ENCODE measurements around the gene COA1. TPM values are rescaled to one million over a fixed set of nuclear protein-coding genes. Genes with fewer than 3 reads are reported as not detected.
"Not testable (repeated sequence)": the region's sequence is repeated elsewhere in the genome, so short reads cannot be mapped to it uniquely, and the experiment has no call there.

Gene COA1
- total RNA-seq, 4 donors from 2014 or later, result 25.9 to 36.0 (median 31.1) TPM

GRCh38 chr7:43735403-43735801 is 6.1 kb upstream of the COA1 start:
- TF ChIP-seq CTCF (IDR thresholded peaks at IDR 0.05), result no peak
- TF ChIP-seq POLR2A (IDR thresholded peaks at IDR 0.05), result no peak
- intact Hi-C loops (cut with DNase I; ENCODE audit: low total_unique reads), result no loop called here
- WGBS, 2 donors, result 94 to 98% methylated on average over 1 of the region's 1 CpG
- DNase-seq (ENCODE audit: low spot score in 2 of 2), result no peak
- no peak overlapping the region for H3K4me3 ChIP-seq (ENCODE audit: low read depth, poor library complexity, severe bottlenecking)

GRCh38 chr7:43734575-43735332 is 5.4 kb upstream of the COA1 start:
- intact Hi-C loops (cut with DNase I; ENCODE audit: low total_unique reads); H3K4me3 ChIP-seq (ENCODE audit: low read depth, poor library complexity, severe bottlenecking); DNase-seq (ENCODE audit: low spot score in 2 of 2): not testable (repeated sequence)
- WGBS, 2 donors, result 60 to 65% methylated on average over 18 of the region's 18 CpGs

GRCh38 chr7:43731494-43731893 is 2.2 kb upstream of the COA1 start:
- WGBS, 2 donors, result 81% methylated on average over 3 of the region's 3 CpGs
- intact Hi-C loops (cut with DNase I; ENCODE audit: low total_unique reads); H3K4me3 ChIP-seq (ENCODE audit: low read depth, poor library complexity, severe bottlenecking); DNase-seq (ENCODE audit: low spot score in 2 of 2): not testable (repeated sequence)

GRCh38 chr7:43729924-43730248 is 563 bp upstream of the COA1 start:
- no peak for TF ChIP-seq CTCF (IDR thresholded peaks at IDR 0.05)
- no peak for TF ChIP-seq POLR2A (IDR thresholded peaks at IDR 0.05)
- peak overlapping the region; percentile 74 for H3K4me3 ChIP-seq (ENCODE audit: low read depth, poor library complexity, severe bottlenecking)
- intact Hi-C loops (cut with DNase I; ENCODE audit: low total_unique reads), result no loop called here
- WGBS, 2 donors, result 17 to 22% methylated on average over 4 of the region's 4 CpGs
- DNase-seq (ENCODE audit: low spot score in 2 of 2), result no peak

- TF ChIP-seq POLR2A (IDR thresholded peaks at IDR 0.05), result no peak
- TF ChIP-seq CTCF (IDR thresholded peaks at IDR 0.05), result no peak
Observed at GRCh38 chr7:43727494-43727893, 1.8 kb downstream of the COA1 start.

GRCh38 chr7:43727003-43727402 is 2.3 kb downstream of the COA1 start:
- DNase-seq (ENCODE audit: low spot score in 2 of 2), result no peak
- 82 to 89% methylated on average over 5 of the region's 5 CpGs for WGBS, 2 donors
- intact Hi-C loops (cut with DNase I; ENCODE audit: low total_unique reads), result no loop called here
- H3K4me3 ChIP-seq (ENCODE audit: low read depth, poor library complexity, severe bottlenecking), result no peak overlapping the region
- no peak for TF ChIP-seq POLR2A (IDR thresholded peaks at IDR 0.05)
- TF ChIP-seq CTCF (IDR thresholded peaks at IDR 0.05), result no peak

More at GRCh38 chr7:43727494-43727893, 1.8 kb downstream of the COA1 start:
- intact Hi-C loops (cut with DNase I; ENCODE audit: low total_unique reads), result no loop called here
- no peak overlapping the region for H3K4me3 ChIP-seq (ENCODE audit: low read depth, poor library complexity, severe bottlenecking)
- 53 to 72% methylated on average over 1 of the region's 1 CpG for WGBS, 2 donors
- no peak for DNase-seq (ENCODE audit: low spot score in 2 of 2)

- DNase-seq (ENCODE audit: low spot score in 2 of 2), result no peak
- 55 to 65% methylated on average over 4 of the region's 4 CpGs for WGBS, 2 donors
- intact Hi-C loops (cut with DNase I; ENCODE audit: low total_unique reads), result no loop called here
- no peak overlapping the region for H3K4me3 ChIP-seq (ENCODE audit: low read depth, poor library complexity, severe bottlenecking)
- TF ChIP-seq CTCF (IDR thresholded peaks at IDR 0.05) (no peak), POLR2A (IDR thresholded peaks at IDR 0.05) (no peak)
Observed at GRCh38 chr7:43726466-43726865, 2.9 kb downstream of the COA1 start.

Data from lower leg skin (tissue), 4 donors.